Measurements from ENCODE around the gene CKM. TPM values are rescaled to one million over a fixed set of nuclear protein-coding genes. Genes with fewer than 3 reads are reported as not detected.

CKM gene
- total RNA-seq = not detected in 2 replicates

DNA sequence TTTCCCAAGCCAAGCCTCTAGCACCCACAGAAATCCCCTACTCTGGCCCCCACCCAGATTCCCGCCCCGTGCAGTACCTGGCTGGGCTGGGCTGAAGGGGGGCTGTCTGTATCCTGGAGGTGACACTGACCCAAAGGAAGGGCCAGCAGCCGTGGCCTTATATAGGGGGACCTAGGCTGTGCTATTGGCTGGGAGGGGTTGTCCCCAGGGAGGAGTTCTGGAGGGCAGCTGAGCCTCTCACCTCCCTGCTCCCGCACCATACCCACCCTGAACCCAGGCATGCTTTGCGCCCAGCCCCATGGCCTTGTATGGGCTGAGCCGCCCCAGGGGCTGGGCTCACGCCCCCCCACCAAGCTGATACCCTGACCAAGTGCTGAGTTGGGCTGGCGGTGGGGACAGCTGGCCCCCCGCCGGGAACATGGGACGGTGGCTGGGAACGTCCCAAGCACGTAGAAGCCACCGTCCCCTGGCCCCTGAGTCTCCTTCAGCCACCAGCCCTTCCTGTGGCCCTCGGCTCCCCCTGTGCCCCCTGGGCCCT lies at the start of gene CKM:
Gene CKM (minus strand): TSS at position 132 of the 538 bp plus-strand sequence. CDS start 3,162 bp downstream, outside the sequence.

DNA sequence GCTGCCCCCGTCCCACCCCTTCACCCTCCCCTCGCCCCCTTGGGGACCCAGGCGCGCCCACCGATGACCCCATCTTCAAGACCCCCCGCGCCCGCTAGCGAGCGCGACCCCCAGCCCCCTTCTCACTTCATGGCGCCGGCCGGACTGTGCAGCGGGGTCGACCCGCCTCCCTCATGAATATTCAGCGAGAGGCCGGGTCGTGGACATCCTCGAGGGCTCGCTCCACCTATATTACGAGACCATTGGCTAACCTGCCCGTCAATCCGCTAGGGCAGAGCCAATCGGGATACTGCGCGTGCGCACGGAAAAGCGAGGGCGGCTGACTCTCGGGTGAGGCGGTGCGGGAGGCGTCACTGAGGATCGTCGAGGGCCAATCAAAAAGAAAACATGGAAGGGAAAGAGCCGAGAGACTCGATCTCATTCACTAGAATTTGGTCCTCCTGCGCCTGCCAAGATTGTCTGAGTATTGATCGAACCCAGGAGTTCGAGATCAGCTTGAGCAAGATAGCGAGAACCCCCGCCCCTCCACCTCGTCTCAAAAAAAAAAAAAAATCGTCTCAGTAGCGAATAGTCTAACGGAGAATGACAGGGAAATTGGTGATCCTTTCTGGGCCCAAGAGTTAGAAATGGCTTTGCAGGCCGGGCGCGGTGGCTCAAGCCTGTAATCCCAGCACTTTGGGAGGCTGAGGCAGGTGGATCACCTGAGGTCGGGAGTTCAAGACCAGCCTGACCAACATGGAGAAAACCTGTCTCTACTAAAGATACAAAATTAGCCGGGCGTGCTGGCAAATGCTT lies 47.9 kb upstream of the CKM start, which contains the start of gene ERCC2:
Gene ERCC2 (minus strand): TSS at position 164 of the 795 bp plus-strand sequence. CDS start 33 bp downstream, at position 131.

DNA sequence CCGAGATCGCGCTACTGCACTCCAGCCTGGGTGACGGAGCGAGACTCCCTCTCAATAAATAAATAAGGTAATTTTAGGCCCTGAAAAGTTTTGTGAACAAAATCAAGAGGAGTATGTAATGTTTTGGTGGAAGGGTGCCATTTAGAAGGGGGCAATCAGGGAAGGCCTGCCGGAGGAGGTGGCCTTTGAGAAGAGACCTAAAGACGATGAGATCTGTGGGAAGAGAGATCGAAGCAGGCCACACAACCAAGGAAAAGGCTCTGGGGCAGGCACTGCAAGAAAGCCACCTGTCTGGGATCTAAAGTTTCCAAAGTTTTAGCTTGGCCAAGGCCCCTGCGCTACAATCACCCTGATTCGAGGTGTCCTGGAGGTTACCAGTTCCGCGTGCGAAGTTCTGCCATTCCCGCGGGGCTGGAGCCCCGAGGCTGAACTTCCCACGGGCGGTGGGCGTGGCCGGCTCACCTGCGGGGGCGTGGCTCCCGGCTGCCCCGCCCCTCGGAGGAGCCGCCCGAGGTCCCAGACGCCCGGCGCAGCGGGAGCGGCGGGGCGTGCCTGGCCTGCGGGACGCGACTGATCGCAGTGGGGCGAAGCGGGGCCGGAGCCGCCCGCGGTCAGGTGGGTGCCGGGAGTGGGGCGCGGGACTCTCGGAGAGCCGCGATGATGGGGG lies 17.7 kb upstream of the CKM start, which contains the start of gene KLC3:
Gene KLC3 (plus strand): TSS at position 519 of the 667 bp plus-strand sequence. CDS start 4,792 bp downstream, outside the sequence.

Other genes starting within 250 kb of the CKM start
- gene ZNF296, start 246.4 kb downstream of the CKM start, total RNA-seq = 0.32 and 0.36 TPM in 2 replicates
- 14.9 and 15.4 TPM in 2 replicates for gene GEMIN7, start 243.6 kb downstream of the CKM start, total RNA-seq
- 42.5 and 51.3 TPM in 2 replicates for gene PPP1R37, start 229.7 kb downstream of the CKM start, total RNA-seq
- not detected in 2 replicates for gene NKPD1, start 161.9 kb downstream of the CKM start, total RNA-seq
- gene TRAPPC6A, start 144.6 kb downstream of the CKM start, total RNA-seq = 9.4 and 15.4 TPM in 2 replicates
- 7.2 and 7.6 TPM in 2 replicates for gene BLOC1S3, start 144.1 kb downstream of the CKM start, total RNA-seq
- not detected in 2 replicates for gene EXOC3L2, start 77.5 kb downstream of the CKM start, total RNA-seq
- gene MARK4, start 71.6 kb downstream of the CKM start, total RNA-seq = 18.6 and 23.5 TPM in 2 replicates
- gene KLC3, start 17.9 kb upstream of the CKM start, total RNA-seq = 0.32 TPM in 1 of 2 replicates, not detected in the other
- gene ERCC2, start 47.7 kb upstream of the CKM start, total RNA-seq = 56.0 and 56.3 TPM in 2 replicates
- 9.2 and 22.0 TPM in 2 replicates for gene PPP1R13L, start 82.2 kb upstream of the CKM start, total RNA-seq
- 5.8 and 7.8 TPM in 2 replicates for gene POLR1G, start 83.8 kb upstream of the CKM start, total RNA-seq
- gene ERCC1, start 101.0 kb upstream of the CKM start, total RNA-seq = 94.6 and 95.7 TPM in 2 replicates
- 1.3 and 2.9 TPM in 2 replicates for gene FOSB, start 145.1 kb upstream of the CKM start, total RNA-seq
- 11.0 and 16.0 TPM in 2 replicates for gene RTN2, start 174.2 kb upstream of the CKM start, total RNA-seq
- gene PPM1N, start 175.6 kb upstream of the CKM start, total RNA-seq = 0.61 and 1.8 TPM in 2 replicates
- gene VASP, start 184.6 kb upstream of the CKM start, total RNA-seq = 116 and 135 TPM in 2 replicates

Data from hair follicle dermal papilla cell (primary cell).